NCI-H748 treated with DMSO at 0.1 percent for 48 hours (cell line): ENCODE measurements around the gene RENBP.

ENCODE experiments used
- DNase-seq: peaks from one replicate; lab custom pipeline; 2025; lab: John Stamatoyannopoulos, UW

RENBP gene

DNA sequence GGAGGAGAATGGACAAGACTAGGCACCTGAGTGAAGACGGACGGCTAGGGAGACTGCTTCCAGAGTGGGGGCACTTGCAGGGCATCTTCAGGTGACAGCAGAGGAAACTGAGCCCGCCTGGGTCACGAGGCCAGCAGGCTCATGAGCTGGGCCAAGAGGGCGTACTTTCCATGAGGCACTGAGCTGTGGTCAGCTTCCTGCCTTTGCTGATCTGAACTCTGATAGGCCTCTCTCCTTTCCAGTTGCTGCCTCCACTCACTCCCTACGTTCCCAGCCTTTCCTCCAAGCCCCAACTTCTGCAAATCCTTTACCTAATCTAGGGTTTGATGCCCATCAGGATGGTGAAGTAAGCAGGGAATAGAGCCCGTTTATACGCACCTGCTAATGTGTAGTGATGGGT is 57.1 kb downstream of the RENBP start:
- no peak for DNase-seq

DNA sequence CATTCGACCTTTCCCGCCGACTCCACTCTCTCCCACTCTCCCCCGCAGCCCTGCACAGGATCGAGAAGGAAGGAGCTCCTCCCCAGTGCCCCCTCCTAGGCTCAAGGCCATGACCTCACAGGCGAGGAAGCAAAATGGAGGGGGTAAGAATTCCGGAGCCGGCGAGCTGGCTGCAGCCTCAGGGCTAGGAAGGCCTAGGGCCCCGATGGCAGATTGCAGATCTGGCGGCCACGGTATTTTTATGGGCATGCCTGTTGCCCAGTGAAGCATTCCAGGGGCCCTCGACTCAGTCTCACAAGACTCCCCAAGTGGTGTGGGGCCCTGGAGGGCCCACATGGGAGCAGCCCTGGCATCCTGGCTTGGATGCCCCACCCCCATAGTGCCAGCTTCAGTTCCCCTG is 57.5 kb downstream of the RENBP start:
- no peak for DNase-seq

DNA sequence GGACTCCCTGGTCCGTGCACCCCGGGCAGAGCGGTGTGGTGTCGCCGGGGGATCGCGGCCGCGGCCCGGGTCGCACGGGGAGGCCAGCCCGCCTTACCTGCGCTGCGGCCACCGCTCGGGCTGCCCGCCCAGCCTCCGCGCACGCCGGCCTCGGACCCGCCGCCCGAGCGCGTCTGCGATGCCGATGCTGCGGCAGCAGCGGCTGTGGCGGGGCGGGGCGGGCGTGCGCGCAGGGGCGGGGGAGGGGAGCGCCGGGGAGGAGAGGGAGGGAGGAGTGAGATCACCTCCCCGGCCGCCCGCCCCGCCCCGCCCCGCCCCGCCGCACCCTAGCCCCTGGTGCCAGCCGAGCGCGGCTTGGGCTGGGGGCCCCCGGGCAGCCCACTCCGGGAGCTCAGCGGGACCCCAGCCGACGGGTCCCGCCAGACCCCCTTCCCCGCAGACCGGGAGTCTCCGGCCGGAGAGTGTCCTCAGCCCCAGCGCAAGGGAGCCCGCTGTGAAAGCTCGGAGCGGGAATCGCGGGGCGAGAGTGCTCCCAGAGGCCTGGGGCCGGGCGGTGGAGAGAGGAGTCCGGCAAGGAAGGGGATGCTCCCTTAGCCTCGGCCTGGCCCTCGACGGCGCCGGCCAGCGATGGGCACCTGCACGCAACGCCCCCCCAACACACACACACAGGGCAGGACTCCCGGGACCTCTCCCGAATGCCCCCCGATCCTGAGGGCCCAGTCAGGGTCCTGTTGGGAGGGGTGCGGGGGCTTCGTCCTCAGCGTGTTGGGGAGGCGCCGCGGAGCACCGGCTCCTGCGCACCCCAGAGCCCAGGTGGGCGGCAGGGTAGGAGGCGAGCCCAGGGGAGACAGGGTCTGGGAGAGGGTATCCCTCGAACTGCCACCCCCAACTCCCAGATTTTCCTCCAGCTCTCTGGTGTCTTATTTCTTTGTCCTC is 58.2 kb downstream of the RENBP start, which contains the start of gene L1CAM:
TSS of gene L1CAM (minus strand) at position 206 of the 936 bp plus-strand sequence. CDS start 10,337 bp downstream, outside the sequence.
- no peak for DNase-seq
